HG03521 (cell line): ENCODE results near the gene ESAM.

Experiments
- ATAC-seq: cut with Tn5 transposase; IDR thresholded peaks from one replicate; pipeline ENCODE4 v1.9.1; 2021; ENCODE audit warnings: mild to moderate bottlenecking, moderate library complexity; ENCODE audit not compliant: unreplicated experiment

ESAM gene

DNA sequence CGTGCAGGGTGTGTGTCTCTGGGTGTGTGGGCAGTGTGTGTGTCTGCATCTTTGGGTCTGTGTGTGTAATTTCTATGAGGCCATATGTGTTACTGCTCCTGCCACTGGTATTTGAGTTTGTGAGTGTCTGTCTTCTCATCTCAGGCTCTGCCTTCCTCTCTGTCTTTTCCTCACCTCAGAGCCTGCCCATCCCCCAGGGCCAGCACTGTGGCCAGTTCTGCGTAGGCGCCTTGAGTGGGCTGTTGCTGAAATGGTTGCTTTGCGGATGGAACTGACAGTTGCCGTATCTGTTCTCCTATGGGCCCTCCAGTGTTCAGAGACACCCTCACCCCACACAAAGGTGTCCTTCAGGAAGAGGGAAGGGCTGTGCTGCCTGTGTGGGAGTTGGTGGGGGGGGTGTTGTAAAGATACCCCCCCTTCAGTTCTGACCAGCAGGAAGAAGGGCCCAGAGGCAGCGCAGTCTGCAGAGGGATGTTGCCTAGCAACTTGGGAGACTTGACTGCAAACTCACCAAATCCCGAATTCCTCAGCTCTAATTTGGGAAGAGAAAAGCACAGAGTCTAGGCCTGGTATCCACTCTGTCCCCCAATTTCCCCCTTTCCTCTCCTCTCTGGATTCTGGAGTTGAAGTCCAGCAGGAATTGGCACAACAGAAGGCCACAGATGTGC, 24.3 kb downstream of the ESAM start:
- no peak for ATAC-seq

DNA sequence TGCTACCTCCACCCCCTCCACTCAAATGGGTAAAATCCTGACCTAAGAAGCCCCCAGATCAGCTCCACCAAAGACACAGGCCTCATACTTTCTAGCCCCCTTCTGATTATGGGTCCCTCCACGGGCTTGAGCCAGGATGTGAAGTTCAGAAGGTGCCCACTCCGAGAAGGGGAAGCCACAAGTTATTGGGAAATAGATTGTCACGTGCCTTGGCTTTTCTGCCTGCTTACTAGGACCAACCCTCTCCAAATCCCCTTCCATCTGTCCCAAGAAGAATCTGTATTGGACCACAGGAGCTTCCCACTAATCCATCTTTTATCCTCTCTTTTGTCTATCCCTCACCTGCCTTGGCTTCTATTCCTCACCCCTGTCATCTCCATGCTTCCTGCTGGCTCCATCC, 25.4 kb downstream of the ESAM start:
- ATAC-seq = no peak

DNA sequence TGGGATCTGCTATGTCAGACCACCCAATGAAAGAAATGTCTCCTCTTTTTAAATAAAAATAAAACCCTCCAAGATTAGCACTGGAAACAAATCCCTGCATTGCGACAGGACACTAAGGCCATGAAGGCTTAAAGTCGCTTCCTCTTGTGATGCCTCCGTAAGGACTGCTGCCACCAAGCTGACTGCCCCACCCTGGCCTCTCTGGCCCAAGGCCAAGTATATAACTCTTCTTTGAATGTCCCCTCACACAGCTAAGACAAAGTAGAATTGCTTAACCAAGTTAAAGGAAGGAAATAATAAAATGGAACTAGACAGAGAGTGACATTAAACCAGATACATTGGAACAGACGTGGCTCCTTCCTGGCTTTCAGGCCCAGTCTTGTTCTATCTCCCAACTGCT, 29.9 kb downstream of the ESAM start:
- ATAC-seq = no peak

DNA sequence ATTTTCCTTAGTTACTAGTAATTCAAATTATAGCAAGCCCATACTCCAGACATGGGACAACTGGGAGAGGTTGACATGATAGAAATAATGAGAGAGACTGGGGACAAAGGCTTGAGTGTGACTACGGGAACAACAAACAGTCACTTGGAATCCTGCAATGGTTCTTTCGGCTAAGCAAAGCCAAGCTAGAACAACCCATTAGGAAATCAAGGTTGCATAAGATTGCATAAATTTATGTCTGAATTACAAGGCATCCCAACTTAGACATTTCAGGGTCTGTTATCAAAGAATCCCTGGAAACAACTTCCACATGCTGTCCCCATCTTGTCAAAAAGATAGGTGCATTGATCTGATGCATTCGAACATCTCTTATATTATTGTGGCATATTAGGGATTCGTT, 32.5 kb downstream of the ESAM start:
- no peak for ATAC-seq

DNA sequence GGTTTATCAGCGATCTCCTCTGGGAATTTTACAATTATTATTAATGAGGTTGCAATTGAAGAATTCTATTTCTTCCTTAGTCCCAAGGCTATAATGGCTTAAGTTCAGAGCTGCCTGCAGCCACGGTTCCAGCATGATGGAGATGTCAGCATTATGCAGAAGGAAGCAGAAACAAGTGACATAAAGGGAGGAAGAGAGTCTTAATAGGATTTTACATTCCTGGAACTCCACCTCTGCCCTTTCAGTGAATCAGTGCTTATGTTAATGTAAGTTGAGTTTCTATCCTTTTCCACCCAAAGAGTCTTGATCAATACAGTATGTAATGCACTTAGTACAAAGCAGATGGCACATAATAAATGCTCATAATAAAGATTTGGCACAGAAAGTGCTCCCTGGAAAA, 34.0 kb downstream of the ESAM start:
- no peak for ATAC-seq

DNA sequence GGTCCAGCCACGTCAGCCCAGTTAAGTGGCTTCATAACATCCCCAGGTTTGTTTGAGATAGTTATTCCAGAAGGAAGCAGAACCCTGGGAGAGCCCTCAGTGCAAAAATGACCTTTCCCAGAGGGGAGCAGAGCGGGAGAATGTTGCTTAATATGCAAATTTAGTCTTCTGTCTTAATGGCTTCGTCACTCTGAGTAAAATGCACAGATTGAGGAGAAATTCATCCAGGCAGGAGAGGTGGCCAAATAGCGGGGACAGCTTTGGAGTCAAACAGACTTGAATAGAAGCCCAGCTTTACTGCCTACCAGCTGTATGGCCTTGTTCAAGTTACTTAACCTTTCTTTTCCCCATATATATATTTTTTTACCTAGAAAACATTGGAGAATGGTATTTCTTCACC, 34.6 kb downstream of the ESAM start:
- ATAC-seq = no peak

DNA sequence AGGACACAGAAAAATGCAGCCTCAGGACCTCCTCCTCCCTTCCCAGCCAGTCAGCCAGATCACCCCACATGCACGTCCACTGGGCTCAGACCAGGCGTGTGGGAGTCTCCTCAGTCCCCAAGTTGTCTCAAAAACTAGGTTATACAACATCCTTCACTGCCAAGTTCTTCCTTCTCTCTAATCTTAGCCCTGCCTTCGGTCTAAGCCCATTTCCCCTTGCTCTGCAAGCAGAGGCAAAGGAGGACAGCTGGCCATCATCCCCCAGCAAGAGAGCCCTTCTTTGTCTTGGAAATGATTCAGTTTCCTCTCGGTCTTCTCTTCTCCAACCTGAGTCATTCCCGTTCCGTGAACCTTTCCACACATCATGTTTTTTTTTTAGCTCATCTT, 36.4 kb downstream of the ESAM start:
- ATAC-seq = no peak

DNA sequence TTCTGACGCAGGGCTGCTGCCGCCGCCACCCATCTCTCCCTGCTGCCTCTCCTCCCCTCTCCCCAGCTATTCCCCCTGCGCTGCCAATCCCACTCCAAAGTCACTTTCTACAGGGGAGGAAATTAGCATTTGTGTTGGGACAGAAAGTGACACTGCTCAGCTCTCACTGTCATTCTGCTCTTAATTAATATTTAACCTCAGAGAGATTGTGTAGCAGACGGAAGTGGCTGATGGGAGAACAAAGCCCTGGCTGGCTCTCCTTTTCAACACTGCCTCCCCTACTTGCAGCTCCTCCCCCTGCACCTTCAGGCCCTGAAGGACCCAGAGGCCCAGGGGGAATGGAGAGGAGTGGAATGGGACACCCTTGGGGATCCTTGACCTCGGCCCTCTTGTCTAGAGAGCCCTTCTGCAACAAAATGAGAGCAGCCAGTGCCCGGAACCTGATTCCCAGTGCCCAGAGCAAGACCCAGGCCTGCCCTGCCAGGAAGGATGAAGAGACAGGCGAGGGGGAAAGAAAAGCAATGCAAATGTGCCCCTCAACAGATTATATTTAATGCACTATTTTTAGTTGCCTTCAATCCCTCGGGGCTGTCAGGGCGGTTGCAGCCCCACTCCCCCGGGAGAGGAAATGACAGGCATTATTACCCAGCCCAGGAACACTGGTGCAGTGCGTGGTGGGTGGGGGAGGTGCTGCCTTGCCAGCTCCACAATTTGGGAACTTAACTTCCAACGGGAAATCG, 36.9 kb downstream of the ESAM start:
- peak; percentile 85 for ATAC-seq

DNA sequence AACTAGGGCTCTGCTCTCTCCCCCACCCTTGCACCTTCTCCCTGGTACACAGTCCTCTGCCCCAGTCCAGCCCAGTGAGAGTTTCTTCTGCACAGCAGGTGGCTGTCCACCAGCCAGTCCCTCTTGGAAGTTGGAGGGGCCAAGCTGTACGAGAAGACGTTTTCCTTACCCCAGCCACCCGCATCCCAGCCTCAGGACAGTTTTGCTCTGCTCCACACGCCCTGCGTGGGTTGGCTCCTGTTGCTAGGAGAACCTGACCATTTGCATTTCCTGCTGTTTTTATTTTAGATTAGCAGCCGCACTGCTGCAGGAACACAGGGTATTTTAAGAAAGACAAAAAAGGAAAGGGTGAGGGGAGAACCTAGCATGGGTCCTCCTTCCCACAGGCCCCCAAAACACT, 39.9 kb downstream of the ESAM start:
- ATAC-seq = no peak

DNA sequence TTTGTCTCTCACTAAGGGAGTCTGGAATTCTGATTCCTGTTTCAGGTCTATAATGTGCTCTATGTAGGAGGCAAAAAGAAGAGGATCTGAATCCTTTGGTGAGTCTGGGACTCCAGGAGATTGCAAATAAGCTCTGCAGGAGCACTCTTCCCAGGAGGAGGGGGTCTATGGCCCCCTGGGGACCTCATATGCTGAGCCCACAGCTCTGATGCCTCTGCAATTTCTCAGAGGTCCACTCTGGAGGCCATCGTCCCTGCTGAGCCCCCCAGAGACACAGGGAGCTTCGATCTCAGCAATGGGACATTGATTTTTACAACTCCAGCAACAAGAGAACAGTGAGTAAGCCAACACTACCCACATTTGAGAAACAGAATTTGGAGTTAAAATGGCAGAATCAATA, 42.6 kb downstream of the ESAM start:
- no peak for ATAC-seq

DNA sequence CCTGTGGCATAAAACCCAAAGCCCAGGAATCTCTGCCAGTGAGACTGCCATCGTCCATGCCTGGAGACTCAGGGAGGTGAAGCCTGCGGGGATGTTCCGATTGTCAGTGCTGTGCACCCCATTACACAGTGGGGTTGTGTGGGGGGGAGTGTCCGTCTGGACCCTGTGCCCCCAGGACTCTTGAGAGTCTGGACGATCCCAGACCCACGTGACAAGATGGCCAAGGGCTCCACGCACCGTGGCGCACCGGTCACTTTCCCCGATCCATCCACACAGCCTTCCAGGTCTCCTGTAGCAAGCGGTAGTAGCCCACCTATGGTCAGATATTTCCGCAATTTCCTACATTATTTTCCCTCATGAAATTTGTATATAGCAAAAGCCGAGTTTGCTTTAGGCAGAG, 43.3 kb downstream of the ESAM start:
- ATAC-seq = no peak

DNA sequence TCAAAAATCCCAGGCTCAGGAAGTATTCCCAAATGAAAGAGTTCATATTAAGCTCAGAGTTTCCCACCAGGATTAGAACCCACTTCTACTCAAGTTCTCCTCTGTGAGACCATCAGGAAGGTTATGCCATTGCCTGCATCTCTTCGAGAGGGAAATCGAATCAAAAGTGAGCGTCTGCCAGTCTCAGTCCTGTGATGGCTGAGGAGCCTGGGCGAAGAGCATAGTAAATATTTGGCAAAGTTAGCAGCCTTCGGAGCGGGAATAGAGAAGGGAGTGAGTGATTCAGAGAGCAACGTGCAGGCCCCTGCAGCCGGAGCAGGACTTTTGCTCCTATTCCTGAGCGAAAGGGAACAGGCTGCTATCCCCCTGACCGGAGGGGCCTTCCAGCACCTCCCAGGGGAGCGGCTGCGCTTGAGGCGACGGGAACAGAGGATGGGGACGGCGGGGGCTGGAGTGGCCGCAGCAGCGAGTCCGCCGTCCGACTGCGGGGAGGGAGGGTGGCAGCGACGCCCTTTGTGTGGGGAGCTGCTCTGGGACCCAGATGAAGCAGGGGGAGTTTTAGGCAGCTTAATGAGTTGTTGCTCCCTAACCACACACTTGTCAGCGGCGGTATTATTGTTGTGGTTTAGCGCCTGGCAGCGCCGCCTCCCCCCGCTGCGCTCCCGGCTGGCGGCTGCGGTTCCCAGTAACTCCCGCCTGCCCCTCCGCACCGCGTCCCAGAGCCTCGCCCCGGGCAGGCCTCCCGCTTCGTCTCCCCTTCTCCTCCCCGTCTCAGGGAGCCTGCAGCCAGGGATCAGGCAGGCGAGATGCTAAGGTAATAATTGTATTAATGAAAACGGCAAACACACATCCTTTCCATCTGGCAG, 44.1 kb downstream of the ESAM start:
- ATAC-seq = no peak

DNA sequence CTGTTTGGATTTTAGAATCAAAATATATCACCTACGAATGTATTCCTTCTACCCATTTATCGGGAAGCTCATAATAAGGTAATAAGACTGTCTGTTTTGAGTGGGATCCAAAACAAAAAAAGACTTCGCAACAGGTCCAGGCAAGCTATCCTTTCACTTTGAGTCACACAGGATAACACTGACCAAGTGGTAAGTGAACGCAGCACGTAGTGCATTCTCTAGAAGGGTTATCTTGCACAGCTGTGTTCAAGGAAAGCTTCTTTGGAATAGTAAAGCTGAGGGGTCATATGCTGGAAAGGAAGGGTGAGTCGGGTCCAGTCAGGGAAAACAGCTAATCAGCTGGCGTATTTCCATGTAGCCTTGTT, 44.7 kb downstream of the ESAM start:
- ATAC-seq = peak; percentile 42

DNA sequence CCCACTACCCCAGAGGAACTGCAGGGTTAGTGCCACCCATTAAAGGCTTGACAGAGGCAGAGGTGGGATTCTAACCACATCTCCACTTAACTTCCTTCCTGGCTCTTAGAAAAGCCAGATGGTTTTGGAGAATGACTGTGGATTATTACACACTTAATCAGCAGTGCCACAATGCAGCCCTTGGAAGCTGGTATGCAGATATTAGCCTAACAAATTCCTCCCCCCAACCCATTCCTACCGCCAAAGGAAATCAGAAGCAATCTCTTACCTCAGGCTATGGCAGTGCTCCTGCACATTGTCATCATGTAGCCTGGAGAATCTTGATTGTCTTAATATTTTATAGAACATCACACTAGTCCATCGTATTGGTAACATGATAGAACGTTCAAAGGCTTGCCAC, 45.5 kb downstream of the ESAM start:
- no peak for ATAC-seq

DNA sequence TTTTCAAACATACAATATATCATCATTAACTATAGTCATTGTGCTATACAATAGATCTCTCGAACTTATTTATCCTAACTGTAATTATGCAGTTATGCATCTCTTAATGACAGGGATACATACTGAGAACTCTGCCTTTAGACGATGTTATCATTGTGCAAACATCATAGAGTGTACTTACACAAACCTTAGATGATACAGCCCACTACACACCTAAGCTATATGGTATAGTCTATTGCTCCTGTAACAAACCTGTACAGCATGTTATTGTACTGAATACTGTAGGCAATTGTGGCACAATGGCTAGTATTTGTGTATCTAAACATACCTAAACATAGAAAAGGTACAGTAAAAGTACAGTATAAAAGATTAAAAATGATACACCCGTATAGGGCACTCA, 49.7 kb downstream of the ESAM start:
- no peak for ATAC-seq

DNA sequence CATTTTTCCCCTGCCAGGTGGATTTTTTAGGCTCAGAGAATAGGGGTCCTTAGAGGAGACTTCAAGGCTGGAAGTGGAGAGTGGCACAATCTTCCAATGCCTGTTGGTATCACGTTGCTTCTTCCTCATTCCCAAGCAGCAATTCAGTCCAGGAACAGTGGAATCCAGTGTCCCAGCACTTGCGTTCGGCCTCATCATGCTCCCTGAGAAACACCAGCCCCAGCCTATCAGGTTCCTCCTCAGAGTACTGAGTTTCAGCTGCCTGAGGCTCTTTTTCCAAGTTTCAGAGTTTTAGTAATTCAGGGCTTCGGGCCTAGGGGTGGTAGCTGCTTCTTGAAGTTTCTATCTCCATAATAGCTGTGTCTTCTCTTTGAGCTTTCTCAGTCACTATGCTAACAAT, 54.3 kb downstream of the ESAM start:
- ATAC-seq = no peak
